ENCODE measurements around the gene ACOX1.

Gene ACOX1

GRCh38 chr17:75933808-75934207 lies 45.2 kb downstream of the ACOX1 start:
- no peak for DNase-seq (ENCODE audit: low spot score)

GRCh38 chr17:75932852-75933251 lies 46.1 kb downstream of the ACOX1 start:
- no peak for DNase-seq (ENCODE audit: low spot score)

DNA sequence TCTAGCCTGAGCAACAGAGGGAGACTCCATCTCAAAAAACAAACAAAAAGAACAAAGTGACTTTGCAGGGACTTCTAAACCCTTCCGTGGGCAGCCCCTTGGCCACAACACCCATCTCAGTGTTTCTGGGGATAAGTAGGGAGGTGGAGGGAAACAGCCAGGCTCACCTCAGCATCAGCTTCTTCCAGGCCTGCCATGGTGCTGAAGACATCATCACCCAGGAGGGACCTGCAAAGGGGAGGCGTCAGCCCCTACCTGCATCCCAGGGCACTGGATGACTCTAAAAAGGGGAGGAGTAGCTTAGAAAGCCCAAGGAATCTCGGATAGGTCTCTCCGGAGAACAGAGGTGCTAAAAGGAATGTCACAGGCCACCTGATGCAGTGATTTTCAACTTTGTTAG lies 47.9 kb downstream of the ACOX1 start:
- DNase-seq (ENCODE audit: low spot score): no peak

- DNase-seq (ENCODE audit: low spot score): peak; percentile 63
Measured at GRCh38 chr17:75927286-75927922, 51.6 kb downstream of the ACOX1 start.

DNA sequence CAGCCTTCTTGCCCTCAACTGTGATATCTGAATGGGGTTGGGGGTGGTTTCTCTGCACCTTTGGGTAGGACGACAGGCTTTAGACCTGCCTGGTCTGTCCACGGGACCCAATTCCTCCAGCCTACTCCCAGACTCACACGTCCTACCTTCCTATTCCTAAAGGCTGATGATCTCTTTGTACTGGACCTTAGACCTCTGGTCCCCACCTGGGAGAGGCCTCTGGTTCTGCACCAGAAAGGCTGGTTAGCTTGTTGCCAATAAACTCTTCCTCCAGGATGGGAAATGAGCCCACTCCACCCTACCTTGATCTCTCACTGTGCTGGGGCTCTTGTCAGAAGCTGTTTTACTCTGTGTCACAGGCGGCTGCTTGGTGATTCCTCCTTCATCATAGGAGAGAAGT lies 52.5 kb downstream of the ACOX1 start:
- no peak for DNase-seq (ENCODE audit: low spot score)

DNA sequence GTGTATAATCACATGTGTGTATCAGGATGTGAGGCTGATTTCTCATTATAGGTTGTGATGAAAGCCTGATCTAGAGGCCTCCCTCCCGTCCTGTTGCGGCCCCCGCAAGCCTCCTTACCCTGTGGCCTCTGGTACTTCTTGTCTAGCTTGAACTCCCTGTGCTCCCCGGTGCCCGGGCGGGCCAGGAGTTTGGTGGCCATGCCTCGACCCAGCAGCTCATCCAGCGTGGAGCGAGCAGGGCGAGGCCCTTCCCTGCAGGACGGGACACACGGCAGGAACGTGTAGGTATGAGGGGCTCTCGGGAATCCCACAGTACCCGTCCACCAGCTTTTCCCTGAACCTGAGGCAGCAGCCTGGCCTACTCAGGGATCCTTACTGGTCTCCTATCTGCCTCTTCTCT lies 53.1 kb downstream of the ACOX1 start:
- DNase-seq (ENCODE audit: low spot score): no peak

DNA sequence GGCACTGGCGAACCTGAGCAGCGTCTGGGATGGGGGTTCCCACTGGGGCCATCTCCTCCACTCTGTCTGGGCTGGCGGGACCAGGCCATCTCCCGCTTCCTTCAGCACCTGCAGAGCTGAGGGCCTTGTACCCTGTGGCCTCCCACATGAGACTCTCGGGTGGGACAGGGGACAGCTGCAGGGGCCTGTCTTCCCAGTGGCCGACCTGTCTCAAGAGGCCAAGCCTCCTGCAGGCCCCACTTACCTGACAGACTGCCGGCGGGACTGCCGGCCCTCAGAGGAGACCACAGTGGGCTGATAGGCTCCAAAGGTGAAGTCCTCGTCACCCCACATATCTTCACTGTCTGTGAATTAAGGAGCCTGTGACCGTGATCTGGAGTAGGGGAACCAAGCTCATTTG lies 53.9 kb downstream of the ACOX1 start:
- no peak for DNase-seq (ENCODE audit: low spot score)

GRCh38 chr17:75922963-75923874 lies 55.7 kb downstream of the ACOX1 start:
- DNase-seq (ENCODE audit: low spot score): no peak

DNA sequence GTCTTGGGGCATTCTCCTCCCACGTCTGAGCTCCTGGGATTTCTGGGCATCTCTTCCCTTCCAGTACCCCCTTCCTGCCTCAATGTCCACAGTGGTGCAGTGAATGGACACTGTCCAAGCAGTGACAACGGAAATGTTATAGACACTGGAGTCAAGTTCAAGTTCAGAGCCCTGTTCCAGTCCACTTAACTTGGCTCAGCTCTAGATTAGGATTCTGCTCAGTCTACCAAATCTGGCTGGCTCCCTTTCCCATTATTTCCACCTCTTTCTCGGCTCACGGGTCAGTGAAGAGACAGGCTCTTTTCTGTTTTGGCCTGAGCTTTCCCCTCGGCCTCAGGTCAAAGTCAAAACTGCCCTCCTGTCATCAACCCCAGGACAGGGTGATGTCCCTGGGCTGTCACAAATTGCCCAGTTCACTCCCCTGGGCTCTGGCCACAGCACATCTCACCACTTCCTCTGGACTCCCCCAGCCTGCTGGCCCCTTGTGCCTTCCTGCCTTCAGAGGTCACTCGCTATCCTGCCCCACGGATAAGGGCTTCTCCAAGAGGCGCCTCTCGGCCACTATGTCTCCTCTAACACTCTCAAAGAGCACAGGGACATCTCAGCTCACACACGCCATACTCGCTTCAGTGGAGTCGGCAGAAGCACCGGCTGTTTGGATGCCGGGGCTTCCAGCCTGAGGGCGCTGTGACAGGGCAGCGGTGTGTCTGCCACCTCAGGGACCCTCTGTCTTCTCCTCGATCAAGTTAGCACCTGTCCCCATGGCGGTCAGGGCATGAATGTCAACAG lies 56.6 kb downstream of the ACOX1 start:
- DNase-seq (ENCODE audit: low spot score): no peak

GRCh38 chr17:75921596-75921995 lies 57.4 kb downstream of the ACOX1 start:
- DNase-seq (ENCODE audit: low spot score): no peak

DNA sequence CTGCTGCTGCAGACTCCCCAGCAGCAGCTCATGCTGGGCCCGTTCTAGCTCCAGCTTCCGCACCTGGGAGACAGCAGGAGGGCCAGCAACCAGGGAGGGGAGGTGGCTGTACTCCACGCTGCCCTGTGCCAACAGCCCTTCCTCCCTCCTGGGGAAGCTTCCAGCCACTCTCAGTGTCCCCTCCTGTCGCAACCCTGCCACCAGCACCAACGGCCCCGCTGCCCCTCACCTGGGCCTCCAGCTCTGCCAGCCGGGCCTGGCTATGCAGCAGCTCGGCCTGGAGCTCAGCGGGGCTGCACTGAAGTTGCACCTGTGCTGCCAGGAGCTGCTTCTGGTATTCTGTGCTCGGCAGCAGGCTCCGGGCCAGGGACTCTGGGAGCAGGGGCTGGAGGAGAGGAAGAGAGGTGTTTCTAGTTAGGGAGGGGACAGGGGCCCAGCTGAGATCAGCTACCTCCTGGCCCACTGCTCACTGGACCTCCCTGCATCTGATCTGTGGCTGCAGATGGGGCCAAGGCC lies 58.9 kb downstream of the ACOX1 start:
- DNase-seq (ENCODE audit: low spot score): no peak

GRCh38 chr17:75919611-75920010 lies 59.4 kb downstream of the ACOX1 start:
- no peak for DNase-seq (ENCODE audit: low spot score)

- DNase-seq (ENCODE audit: low spot score): no peak
Measured at GRCh38 chr17:75917917-75918445, 61.0 kb downstream of the ACOX1 start.

- DNase-seq (ENCODE audit: low spot score): no peak
Measured at GRCh38 chr17:75917141-75917916, 61.6 kb downstream of the ACOX1 start.

GRCh38 chr17:75915268-75915667 lies 63.7 kb downstream of the ACOX1 start:
- no peak for DNase-seq (ENCODE audit: low spot score)

- no peak for DNase-seq (ENCODE audit: low spot score)
Measured at GRCh38 chr17:75914643-75915267, 64.2 kb downstream of the ACOX1 start.

- DNase-seq (ENCODE audit: low spot score): no peak
Measured at GRCh38 chr17:75913537-75914210, 65.3 kb downstream of the ACOX1 start.

DNA sequence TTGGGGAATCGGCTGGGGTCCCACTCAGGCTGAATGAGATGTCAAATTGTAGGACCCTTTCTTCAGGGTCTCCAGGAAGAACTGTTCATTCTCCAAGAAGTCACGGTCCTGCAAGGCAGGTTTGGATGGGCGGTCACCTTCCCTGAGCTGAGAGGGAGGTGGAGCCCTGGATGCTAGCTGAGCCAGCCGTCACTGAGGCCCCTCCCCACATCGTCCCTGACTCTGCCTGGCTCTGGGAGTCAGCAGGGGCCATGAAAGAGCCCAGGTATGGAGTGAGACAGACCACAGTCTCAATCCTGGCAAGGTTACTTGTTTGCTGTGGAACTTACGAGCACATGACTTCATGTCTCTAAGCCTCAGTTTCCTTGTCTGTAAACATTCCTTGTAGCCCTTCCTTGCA lies 68.3 kb downstream of the ACOX1 start:
- no peak for DNase-seq (ENCODE audit: low spot score)

DNA sequence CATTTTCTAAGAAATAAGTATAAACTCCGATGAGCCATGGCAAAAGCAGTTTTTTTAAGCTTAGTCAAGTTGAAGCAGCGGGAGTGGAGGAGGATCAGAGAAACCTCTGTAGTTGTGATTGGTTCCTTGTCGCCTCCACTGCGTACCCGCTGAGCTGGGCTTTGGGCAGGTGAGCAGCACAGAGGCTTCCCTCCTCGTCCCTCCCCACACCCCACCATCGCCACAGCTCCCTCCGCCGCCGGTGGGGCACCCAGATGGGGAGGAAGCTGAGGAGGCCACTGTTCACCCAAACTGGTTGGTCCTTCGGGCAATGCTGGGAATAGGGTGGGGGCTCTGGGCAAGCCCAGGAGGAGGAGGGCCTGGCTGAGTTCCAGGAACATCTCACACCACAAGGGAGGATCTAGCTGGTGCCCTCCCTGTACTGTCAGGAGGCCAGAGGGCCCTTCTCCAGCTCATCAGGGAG lies 69.1 kb downstream of the ACOX1 start:
- DNase-seq (ENCODE audit: low spot score): no peak

Data from AG08396 (cell line).